Measurements from ENCODE around the gene DTX1.

The DTX1 gene

DNA sequence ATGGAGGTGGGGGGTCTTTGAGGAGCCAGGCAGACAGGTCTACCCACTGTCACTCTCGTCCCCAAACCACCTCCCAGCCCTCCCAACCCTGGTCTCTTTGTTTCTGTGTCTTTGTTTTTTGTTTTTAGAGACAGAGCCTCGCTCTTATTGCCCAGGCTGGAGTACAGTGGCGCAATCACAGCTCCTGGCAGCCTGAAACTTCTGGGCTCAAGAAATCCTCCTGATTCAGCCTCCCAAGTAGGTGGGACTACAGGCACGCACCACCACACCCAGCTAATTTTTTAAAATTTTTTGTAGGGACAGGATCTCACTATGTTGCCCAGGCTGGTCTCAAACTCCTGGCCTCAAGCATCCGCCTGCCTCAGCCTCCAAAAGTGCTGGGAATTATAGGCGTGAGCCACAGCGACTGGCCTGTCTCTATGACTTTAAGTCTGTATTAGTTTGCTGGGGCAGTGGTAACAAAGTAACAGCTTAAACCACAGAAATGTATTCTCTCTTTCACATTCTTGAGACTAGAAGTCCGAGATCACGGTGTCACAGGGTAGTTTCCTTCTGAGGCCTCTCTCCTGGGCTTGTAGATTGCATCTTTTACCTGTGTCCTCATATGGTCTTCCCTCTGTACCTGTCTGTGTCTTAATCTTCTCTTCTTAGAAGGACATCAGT is 26.1 kb downstream of the DTX1 start:
- TF ChIP-seq, protein P1, sequence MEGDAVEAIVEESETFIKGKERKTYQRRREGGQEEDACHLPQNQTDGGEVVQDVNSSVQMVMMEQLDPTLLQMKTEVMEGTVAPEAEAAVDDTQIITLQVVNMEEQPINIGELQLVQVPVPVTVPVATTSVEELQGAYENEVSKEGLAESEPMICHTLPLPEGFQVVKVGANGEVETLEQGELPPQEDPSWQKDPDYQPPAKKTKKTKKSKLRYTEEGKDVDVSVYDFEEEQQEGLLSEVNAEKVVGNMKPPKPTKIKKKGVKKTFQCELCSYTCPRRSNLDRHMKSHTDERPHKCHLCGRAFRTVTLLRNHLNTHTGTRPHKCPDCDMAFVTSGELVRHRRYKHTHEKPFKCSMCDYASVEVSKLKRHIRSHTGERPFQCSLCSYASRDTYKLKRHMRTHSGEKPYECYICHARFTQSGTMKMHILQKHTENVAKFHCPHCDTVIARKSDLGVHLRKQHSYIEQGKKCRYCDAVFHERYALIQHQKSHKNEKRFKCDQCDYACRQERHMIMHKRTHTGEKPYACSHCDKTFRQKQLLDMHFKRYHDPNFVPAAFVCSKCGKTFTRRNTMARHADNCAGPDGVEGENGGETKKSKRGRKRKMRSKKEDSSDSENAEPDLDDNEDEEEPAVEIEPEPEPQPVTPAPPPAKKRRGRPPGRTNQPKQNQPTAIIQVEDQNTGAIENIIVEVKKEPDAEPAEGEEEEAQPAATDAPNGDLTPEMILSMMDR (IDR thresholded peaks at IDR 0.05; ENCODE audit: poor library complexity, severe bottlenecking), result no peak
- ATAC-seq (ENCODE audit: low read depth), result no peak
- H3K4me1 ChIP-seq (ENCODE audit: insufficient read depth, poor library complexity, severe bottlenecking), result no peaks in the 10 kb centered on the region
- H3K9me3 ChIP-seq (ENCODE audit: severe bottlenecking), result no peaks in the 10 kb centered on the region
- no peak overlapping the region for H3K27ac ChIP-seq (ENCODE audit: poor library complexity, severe bottlenecking)
- no peak overlapping the region for H3K4me3 ChIP-seq (ENCODE audit: severe bottlenecking)
- no peaks in the 10 kb centered on the region for H3K36me3 ChIP-seq (ENCODE audit: low read depth)
- DNase-seq (ENCODE audit: low spot score), result no peak
- H3K27me3 ChIP-seq (ENCODE audit: insufficient read depth, poor library complexity, severe bottlenecking), result peaks cover 10% of the 10 kb centered on the region

DNA sequence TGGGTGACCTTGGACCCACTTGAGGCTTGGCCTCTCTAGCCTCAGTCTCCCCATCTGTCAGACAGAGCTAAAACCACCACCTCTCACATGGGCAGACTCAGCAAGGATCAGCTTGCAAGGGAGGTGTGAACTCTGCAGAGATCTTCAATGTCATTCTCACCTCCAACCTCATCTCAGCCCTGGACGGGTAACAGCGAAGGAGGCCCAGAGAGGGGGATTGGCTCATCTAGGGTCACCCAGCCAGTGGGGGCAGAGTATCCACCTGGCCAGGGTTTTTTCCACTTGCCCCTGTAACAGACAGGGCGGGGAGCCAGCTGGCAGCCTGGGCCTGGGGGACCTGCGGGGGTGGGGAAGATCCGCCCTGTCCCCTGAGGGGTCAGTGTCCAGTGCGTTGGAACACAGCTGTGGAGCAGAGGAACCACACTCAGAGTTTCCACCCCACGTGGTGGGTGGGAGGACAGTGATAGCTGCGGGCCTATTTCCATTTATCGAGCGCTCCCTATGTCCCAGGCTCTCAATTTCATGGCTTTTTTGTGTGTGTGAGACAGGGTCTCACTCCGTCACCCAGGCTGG is 27.4 kb downstream of the DTX1 start:
- no peak overlapping the region for H3K4me3 ChIP-seq (ENCODE audit: severe bottlenecking)
- no peaks in the 10 kb centered on the region for H3K27me3 ChIP-seq (ENCODE audit: insufficient read depth, poor library complexity, severe bottlenecking)
- no peaks in the 10 kb centered on the region for H3K36me3 ChIP-seq (ENCODE audit: low read depth)
- H3K9me3 ChIP-seq (ENCODE audit: severe bottlenecking), result no peaks in the 10 kb centered on the region
- no peaks in the 10 kb centered on the region for H3K4me1 ChIP-seq (ENCODE audit: insufficient read depth, poor library complexity, severe bottlenecking)
- no peak for ATAC-seq (ENCODE audit: low read depth)
- no peak for DNase-seq (ENCODE audit: low spot score)
- TF ChIP-seq, protein P1 (IDR thresholded peaks at IDR 0.05; ENCODE audit: poor library complexity, severe bottlenecking), result no peak
- H3K27ac ChIP-seq (ENCODE audit: poor library complexity, severe bottlenecking), result no peak overlapping the region

DNA sequence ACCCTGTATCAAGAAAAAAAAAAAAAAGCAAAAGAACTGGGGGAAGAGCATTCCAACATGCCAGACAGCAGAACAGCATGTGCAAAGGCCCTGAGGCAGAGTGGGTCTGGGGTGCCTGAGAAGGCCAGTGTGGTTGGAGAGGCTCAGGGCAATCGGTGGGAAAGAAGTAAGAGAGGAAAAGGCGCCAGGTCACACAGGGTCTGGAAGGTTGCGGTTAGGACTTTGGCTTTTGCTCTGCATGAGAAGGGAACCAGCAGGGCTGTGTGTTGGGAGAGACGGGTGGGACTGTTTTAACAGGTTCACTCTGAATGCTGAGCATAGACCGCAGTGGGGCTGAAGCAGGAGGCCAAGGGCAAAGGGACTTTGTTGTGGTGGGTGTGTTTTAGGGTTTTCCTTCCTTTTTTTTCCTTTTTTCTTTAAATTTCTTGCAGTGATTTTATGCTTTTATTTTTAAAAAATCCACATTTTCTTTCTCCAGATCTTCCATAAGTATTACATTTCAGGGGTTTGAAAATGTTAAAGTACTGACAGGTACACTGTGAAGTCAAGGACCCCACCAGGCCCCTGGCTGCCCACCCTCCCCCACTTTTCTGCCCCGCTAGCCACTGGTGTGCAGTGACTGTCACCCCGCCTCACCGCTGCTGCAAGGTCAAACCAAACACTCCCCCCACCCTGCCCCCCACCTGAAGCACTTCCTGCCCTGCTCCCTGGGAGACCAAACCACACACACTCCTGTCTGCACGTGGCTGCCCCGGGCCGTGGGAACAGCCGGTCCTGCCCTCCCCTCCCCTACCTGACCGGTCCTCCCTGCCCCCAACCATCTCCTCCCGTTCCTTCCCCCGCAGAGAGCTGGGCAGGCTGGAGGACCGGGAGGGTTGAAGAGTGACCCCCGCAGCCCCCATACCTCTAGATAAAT is 30.0 kb downstream of the DTX1 start:
- TF ChIP-seq, protein P1 (IDR thresholded peaks at IDR 0.05; ENCODE audit: poor library complexity, severe bottlenecking), result no peak
- no peak overlapping the region for H3K4me3 ChIP-seq (ENCODE audit: severe bottlenecking)

DNA sequence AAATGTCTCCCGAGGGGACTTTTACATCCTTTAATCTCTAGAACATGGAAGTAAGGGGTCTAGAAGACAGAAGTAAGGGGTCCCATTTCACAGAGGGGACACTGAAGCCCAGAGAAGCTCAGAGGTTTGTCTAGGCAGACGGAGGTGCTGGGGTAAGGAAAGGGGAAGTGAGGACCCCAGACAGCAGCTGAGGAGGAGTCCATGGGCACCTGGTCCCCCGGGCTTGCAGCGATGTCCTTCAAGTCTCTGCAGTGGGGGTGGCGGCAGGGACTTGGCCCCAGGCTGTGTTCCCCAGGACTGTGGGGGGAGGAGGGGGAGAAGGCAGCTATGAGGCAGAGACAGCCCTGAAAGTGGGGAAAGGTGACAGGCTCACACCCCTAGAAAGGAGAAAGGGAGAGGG is 30.7 kb downstream of the DTX1 start:
- H3K36me3 ChIP-seq (ENCODE audit: low read depth), result no peaks in the 10 kb centered on the region
- H3K9me3 ChIP-seq (ENCODE audit: severe bottlenecking), result no peaks in the 10 kb centered on the region
- no peaks in the 10 kb centered on the region for H3K4me1 ChIP-seq (ENCODE audit: insufficient read depth, poor library complexity, severe bottlenecking)
- TF ChIP-seq, protein P1 (IDR thresholded peaks at IDR 0.05; ENCODE audit: poor library complexity, severe bottlenecking), result no peak
- ATAC-seq (ENCODE audit: low read depth) (no peak), DNase-seq (ENCODE audit: low spot score) (no peak)
- H3K27ac ChIP-seq (ENCODE audit: poor library complexity, severe bottlenecking), result no peak overlapping the region
- H3K4me3 ChIP-seq (ENCODE audit: severe bottlenecking), result no peak overlapping the region
- no peaks in the 10 kb centered on the region for H3K27me3 ChIP-seq (ENCODE audit: insufficient read depth, poor library complexity, severe bottlenecking)

More for the DNA sequence above, 30.0 kb downstream of the DTX1 start:
- Histone ChIP-seq H3K27ac (ENCODE audit: poor library complexity, severe bottlenecking) (no peak overlapping the region), H3K36me3 (ENCODE audit: low read depth) (no peaks in the 10 kb centered on the region), H3K27me3 (ENCODE audit: insufficient read depth, poor library complexity, severe bottlenecking) (no peaks in the 10 kb centered on the region), H3K4me1 (ENCODE audit: insufficient read depth, poor library complexity, severe bottlenecking) (no peaks in the 10 kb centered on the region), H3K9me3 (ENCODE audit: severe bottlenecking) (no peaks in the 10 kb centered on the region)
- ATAC-seq (ENCODE audit: low read depth) (no peak), DNase-seq (ENCODE audit: low spot score) (no peak)
